IMR-90 (cell line): Measurements from ENCODE around the gene PRKCA. TPM values are rescaled to one million over a fixed set of nuclear protein-coding genes. Genes with fewer than 3 reads are reported as not detected.

Source experiments
- ATAC-seq: fragments of 200-7000 bp; cut with Tn5 transposase; 2 replicates; pipeline ENCODE4 v1.9.1; 2020; ENCODE audit warnings: low read depth, mild to moderate bottlenecking, moderate library complexity
- BruUV-seq: library from RNA; stranded (reverse); fragments of 400-500 nt; replicated peaks from 2 replicates; lab custom pipeline; 2021; lab: Mats Ljungman, UMichigan
- CTCF ChIA-PET: fragments of 300-600 bp; formaldehyde crosslinking; extraction: SDS; loops from one replicate; lab custom pipeline; 2021; ENCODE audit warnings: antibody characterized with exemption; lab: Yijun Ruan, JAX
- POLR2A ChIA-PET: fragments of 300-600 bp; sonication (Branson Sonifier 250); formaldehyde crosslinking; loops from one replicate; lab custom pipeline; 2022; ENCODE audit warnings: antibody characterized with exemption; ENCODE audit not compliant: unreplicated experiment; lab: Charles Lee
- DNase-seq: peaks from one replicate; pipeline ENCODE4 v3.0.0; 2013
- H2AFZ ChIP-seq: replicated peaks from 2 replicates; pipeline ENCODE3; 2013; ENCODE audit warnings: low read length, mild to moderate bottlenecking; ENCODE audit not compliant: poor library complexity
- H2AK5ac ChIP-seq: 2 replicates; pipeline ENCODE4 v1.6.1; 2013; ENCODE audit warnings: low read depth, low read length, inconsistent platforms
- H2AK9ac ChIP-seq: replicated peaks from 2 replicates; pipeline ENCODE3; 2013; ENCODE audit warnings: mild to moderate bottlenecking, low read depth, low read length, moderate library complexity; ENCODE audit not compliant: poor library complexity
- H2BK120ac ChIP-seq: 2 replicates; pipeline ENCODE4 v1.6.1; 2013; ENCODE audit warnings: low read depth, low read length, inconsistent platforms
- H2BK15ac ChIP-seq: 3 replicates; pipeline ENCODE4 v1.6.1; 2013; ENCODE audit warnings: low read depth, low read length, inconsistent platforms
- H2BK20ac ChIP-seq: 2 replicates; pipeline ENCODE4 v1.6.1; 2013; ENCODE audit warnings: low read depth, mild to moderate bottlenecking, inconsistent platforms, low read length, moderate library complexity
- H2BK5ac ChIP-seq: 2 replicates; pipeline ENCODE4 v1.6.1; 2013; ENCODE audit warnings: mild to moderate bottlenecking, low read depth, low read length, inconsistent platforms; ENCODE audit not compliant: poor library complexity, severe bottlenecking
- H3K14ac ChIP-seq: replicated peaks from 2 replicates; pipeline ENCODE4 v1.6.1; 2013; ENCODE audit warnings: low read depth, low read length, inconsistent platforms
- H3K18ac ChIP-seq: 2 replicates; pipeline ENCODE4 v1.6.1; 2013; ENCODE audit warnings: low read depth, low read length, control low read depth
- H3K23ac ChIP-seq: 2 replicates; pipeline ENCODE4 v1.6.1; 2013; ENCODE audit warnings: low read depth, low read length, inconsistent platforms
- H3K27ac ChIP-seq: 2 replicates; pipeline ENCODE4 v1.5.1; 2013; ENCODE audit warnings: mild to moderate bottlenecking, control low read depth, low read length; ENCODE audit not compliant: insufficient read depth
- H3K27me3 ChIP-seq: 2 replicates; pipeline ENCODE4 v1.6.1; 2013; ENCODE audit warnings: low read length; ENCODE audit not compliant: control insufficient read depth, insufficient read depth
- H3K36me3 ChIP-seq: 2 replicates; pipeline ENCODE4 v1.6.1; 2013; ENCODE audit warnings: low read length, mixed read lengths; ENCODE audit not compliant: control insufficient read depth, insufficient read depth
- H3K4ac ChIP-seq: 2 replicates; pipeline ENCODE4 v1.6.1; 2013; ENCODE audit warnings: low read depth, low read length, inconsistent platforms
- H3K4me1 ChIP-seq: 2 replicates; pipeline ENCODE4 v1.6.1; 2013; ENCODE audit warnings: low read length, mixed read lengths; ENCODE audit not compliant: control insufficient read depth, insufficient read depth
- H3K4me2 ChIP-seq: 2 replicates; pipeline ENCODE4 v1.6.1; 2013; ENCODE audit warnings: low read depth, mild to moderate bottlenecking, control low read depth, low read length, moderate library complexity
- H3K4me3 ChIP-seq: 2 replicates; pipeline ENCODE4 v1.5.1; 2013; ENCODE audit warnings: low read depth, mild to moderate bottlenecking, control low read depth, low read length, moderate library complexity; ENCODE audit not compliant: insufficient read depth
- H3K56ac ChIP-seq: 2 replicates; pipeline ENCODE4 v1.6.1; 2013; ENCODE audit warnings: low read length, inconsistent platforms; ENCODE audit not compliant: insufficient read depth; ENCODE audit errors: extremely low read depth
- H3K79me1 ChIP-seq, 2 experiments: 2 replicates each; pipeline ENCODE4 v1.6.1; 2013; ENCODE audit warnings: low read length in 2 of 2, inconsistent platforms in 1 of 2, low read depth in 1 of 2
- H3K9ac ChIP-seq: 2 replicates; pipeline ENCODE4 v1.6.1; 2013; ENCODE audit warnings: low read depth, low read length, control low read depth
- H3K9me1 ChIP-seq: 2 replicates; pipeline ENCODE4 v1.6.1; 2013; ENCODE audit warnings: low read length, inconsistent platforms; ENCODE audit not compliant: insufficient read depth
- H3K9me3 ChIP-seq: 2 replicates; pipeline ENCODE4 v1.6.1; 2013; ENCODE audit warnings: low read length; ENCODE audit not compliant: control insufficient read depth, insufficient read depth
- H4K20me1 ChIP-seq: 2 replicates; pipeline ENCODE4 v1.6.1; 2013; ENCODE audit warnings: low read length, inconsistent platforms; ENCODE audit not compliant: insufficient read depth
- H4K5ac ChIP-seq: 2 replicates; pipeline ENCODE4 v1.6.1; 2013; ENCODE audit warnings: mild to moderate bottlenecking, low read depth, low read length, control low read depth
- H4K8ac ChIP-seq, 2 experiments: 2 replicates each; pipeline ENCODE4 v1.6.1; 2013; ENCODE audit warnings: low read depth in 2 of 2, low read length in 2 of 2, control low read depth in 1 of 2, inconsistent platforms in 1 of 2
- H4K91ac ChIP-seq: 2 replicates; pipeline ENCODE4 v1.6.1; 2013; ENCODE audit warnings: low read depth, low read length, inconsistent platforms; ENCODE audit not compliant: insufficient read depth
- CHD1 ChIP-seq: IDR thresholded peaks from 2 replicates; pipeline ENCODE4 v1.6.1; 2012; ENCODE audit warnings: low read depth, low read length, improper control_type of control experiment
- NFE2L2 ChIP-seq: fragments of 150-350 bp; IDR thresholded peaks from 2 replicates; pipeline ENCODE4 v1.6.1; 2016; ENCODE audit warnings: low read depth, mild to moderate bottlenecking, low read length
- whole genome bisulfite sequencing, 2 experiments: methylation state at CpG; one replicate each; pipeline versions ENCODE4 v1.1.5 to v1.1.7; 2013; ENCODE audit warnings: missing lambda C conversion rate in 2 of 2; ENCODE audit not compliant: insufficient read length in 1 of 2; ENCODE audit errors: extremely low coverage in 2 of 2; 5-methylcytosine and 5-hydroxymethylcytosine counted together
- dilution Hi-C: fragments of 300-500 bp; cut with HindIII; formaldehyde crosslinking; loops from one replicate; pipeline ENCODE4 v1.14.3; 2018; ENCODE audit warnings: low sequenced_read_pairs; ENCODE audit not compliant: unreplicated experiment
- in situ Hi-C: fragments of 300-500 bp; cut with MboI; formaldehyde crosslinking; loops from 3 replicates; pipeline ENCODE4 v1.14.3; 2019; ENCODE audit warnings: low sequenced_read_pairs, inconsistent platforms, mixed read lengths
- intact Hi-C: fragments of 100-400 bp; cut with micrococcal nuclease; formaldehyde crosslinking; loops from 2 replicates; pipeline ENCODE4 v1.10.0; 2022
- polyA plus RNA-seq, 3 experiments: library from polyadenylated mRNA; depleted of rRNA; stranded (reverse); fragments of >200 nt; gene quantifications; 2 replicates each; pipeline ENCODE4 v1.2.3, GENCODE V29; 2012; ENCODE audit warnings: low replicate concordance in 1 of 3
- total RNA-seq: library from RNA; depleted of rRNA; stranded (reverse); fragments of >200 nt; gene quantifications from 2 replicates; pipeline ENCODE4 v1.2.3, GENCODE V29; 2012

PRKCA gene
- total and polyA plus RNA-seq, 2 of the 4 experiments (the other 2 are of a cell fraction), result 31.0 to 46.0 TPM

- Histone ChIP-seq H4K8ac (no peak overlapping the region), H3K9ac (no peak overlapping the region), H3K27me3 (peaks cover 54% of the 10 kb centered on the region), H2AK5ac (no peak overlapping the region), H2AFZ (no peak overlapping the region), H2BK5ac (no peak overlapping the region), H3K4me3 (no peak overlapping the region), H3K4me2 (no peak overlapping the region), H3K14ac (no peak overlapping the region), H3K79me1 (no peaks in the 10 kb centered on the region), H4K20me1 (no peaks in the 10 kb centered on the region), H3K9me3 (no peaks in the 10 kb centered on the region), H2AK9ac (no peak overlapping the region), H2BK15ac (no peak overlapping the region), H3K56ac (no peak overlapping the region), H4K5ac (no peak overlapping the region), H4K91ac (no peak overlapping the region), H3K9me1 (no peaks in the 10 kb centered on the region), H3K4ac (no peak overlapping the region), H2BK20ac (no peak overlapping the region), H3K27ac (no peak overlapping the region), H3K4me1 (no peaks in the 10 kb centered on the region), H2BK120ac (no peak overlapping the region), H3K23ac (no peak overlapping the region), H3K18ac (no peak overlapping the region), H3K36me3 (no peaks in the 10 kb centered on the region)
- in situ Hi-C loops (no loop called here), dilution Hi-C loops (no loop called here), intact Hi-C loops (loop anchor here (10.0 kb wide), 1 partner anchor 1085 kb away; no protein-coding TSS in a partner anchor)
- WGBS, 2 experiments, result 97% methylated on average over 5 of the region's 9 CpGs; no CpG with 5 or more reads in 1 of the 2 experiments
- DNase-seq (no peak), ATAC-seq (no peak)
- CTCF ChIA-PET, result no interaction called here
- TF ChIP-seq CHD1 (no peak), NFE2L2 (no peak)
- POLR2A ChIA-PET, result no interaction called here
- BruUV-seq, result no TSS peak
These were observed 537.2 kb downstream of the PRKCA start for GRCh38 chr17:66839616-66840015.
